CD8-positive, alpha-beta memory T cell (primary cell): Measurements from ENCODE around the gene SLC35F5. TPM values are rescaled to one million over a fixed set of nuclear protein-coding genes. Genes with fewer than 3 reads are reported as not detected.
"Not testable (repeated sequence)": the region's sequence is repeated elsewhere in the genome, so short reads cannot be mapped to it uniquely, and the experiment has no call there.

Experiments used
- CTCF ChIA-PET: fragments of 350-600 bp; sonication (Branson Sonifier 250); formaldehyde crosslinking; loops from one replicate; lab custom pipeline; 2021; ENCODE audit warnings: antibody characterized with exemption; lab: Charles Lee
- POLR2A ChIA-PET: fragments of 350-600 bp; sonication (Branson Sonifier 250); formaldehyde crosslinking; loops from one replicate; lab custom pipeline; 2021; ENCODE audit warnings: antibody characterized with exemption; lab: Charles Lee
- DNase-seq, 5 donors: peaks; one replicate each; pipeline versions ENCODE4 v3.0.0 to v3.0.0-alpha.2; 2020 to 2022; ENCODE audit warnings: mixed read lengths in 1 of 5
- H3K27ac ChIP-seq: one replicate; pipeline ENCODE4 v1.7.0; 2013; ENCODE audit warnings: low read depth, mild to moderate bottlenecking, low read length, moderate library complexity
- H3K27me3 ChIP-seq: 2 replicates; pipeline ENCODE4 v1.7.0; 2013; ENCODE audit warnings: low read length, mild to moderate bottlenecking; ENCODE audit not compliant: insufficient read depth, poor library complexity, severe bottlenecking
- H3K36me3 ChIP-seq: 2 replicates; pipeline ENCODE4 v1.7.0; 2013; ENCODE audit warnings: mild to moderate bottlenecking, low read length, moderate library complexity; ENCODE audit not compliant: insufficient read depth
- H3K4me1 ChIP-seq: 2 replicates; pipeline ENCODE4 v1.7.0; 2013; ENCODE audit warnings: mild to moderate bottlenecking, low read length, moderate library complexity; ENCODE audit not compliant: insufficient read depth
- H3K4me3 ChIP-seq: 2 replicates; pipeline ENCODE4 v1.7.0; 2013; ENCODE audit warnings: mild to moderate bottlenecking, low read length
- H3K9me3 ChIP-seq: 2 replicates; pipeline ENCODE4 v1.7.0; 2013; ENCODE audit warnings: mild to moderate bottlenecking, low read length
- H3K27ac Mint-ChIP-seq, 8 donors: one replicate each; pipeline ENCODE4 v1.8.0; 2020 to 2021; ENCODE audit warnings: mixed read lengths in 8 of 8, mild to moderate bottlenecking in 6 of 8, inconsistent platforms in 3 of 8, moderate library complexity in 3 of 8
- H3K27me3 Mint-ChIP-seq, 2 donors: one replicate each; pipeline ENCODE4 v1.8.0; 2020 to 2021; ENCODE audit warnings: mixed read lengths in 2 of 2, mild to moderate bottlenecking in 1 of 2, moderate library complexity in 1 of 2
- H3K36me3 Mint-ChIP-seq, 3 donors: one replicate each; pipeline ENCODE4 v1.8.0; 2020 to 2021; ENCODE audit warnings: mixed read lengths in 3 of 3, inconsistent platforms in 1 of 3, mild to moderate bottlenecking in 1 of 3
- H3K4me1 Mint-ChIP-seq, 3 donors: one replicate each; pipeline ENCODE4 v1.8.0; 2020 to 2021; ENCODE audit warnings: mixed read lengths in 3 of 3, inconsistent platforms in 1 of 3, mild to moderate bottlenecking in 1 of 3
- H3K4me3 Mint-ChIP-seq, 7 donors: one replicate each; pipeline ENCODE4 v1.8.0; 2020 to 2021; ENCODE audit warnings: mixed read lengths in 7 of 7, mild to moderate bottlenecking in 6 of 7, moderate library complexity in 4 of 7, inconsistent platforms in 2 of 7
- H3K9me3 Mint-ChIP-seq, 5 donors: one replicate each; pipeline ENCODE4 v1.8.0; 2020 to 2022; ENCODE audit warnings: mixed read lengths in 5 of 5, mild to moderate bottlenecking in 3 of 5, moderate library complexity in 2 of 5, inconsistent platforms in 1 of 5
- polyA plus RNA-seq: library from polyadenylated mRNA; unstranded; fragments of 300-500 nt; fragmentation: Illumina TruSeq; gene quantifications from one replicate; pipeline ENCODE4 v1.2.3, GENCODE V29; 2021
- total RNA-seq, 2 experiments: library from RNA; stranded (reverse); gene quantifications; one replicate each; pipeline ENCODE4 v1.2.3, GENCODE V29; 2021

Gene SLC35F5
- total and polyA plus RNA-seq, 3 experiments from 2014 or later = 5.3 to 30.8 (median 28.8) TPM

GRCh38 chr2:113686537-113686936 lies 69.9 kb downstream of the SLC35F5 start:
- no peak overlapping the region for H3K27ac Mint-ChIP-seq
- ChIA-PET CTCF (interaction anchor here (1.5 kb wide), 1 partner anchor 13 kb away, joined by 6 read pairs; no protein-coding TSS in a partner anchor), POLR2A (no interaction called here)

GRCh38 chr2:113685471-113685870 lies 71.0 kb downstream of the SLC35F5 start:
- ChIA-PET CTCF (no interaction called here), POLR2A (no interaction called here)
- no peaks in the 10 kb centered on the region for H3K36me3 ChIP-seq
- no peak for DNase-seq
- no peaks in the 10 kb centered on the region for H3K9me3 ChIP-seq
- Mint-ChIP-seq H3K27me3 (no peaks in the 10 kb centered on the region), H3K9me3 (no peaks in the 10 kb centered on the region), H3K27ac (no peak overlapping the region), H3K4me1 (peaks cover 0 to under 1% (median 0%) of the 10 kb centered on the region in 3 donors), H3K4me3 (no peak overlapping the region), H3K36me3 (peaks cover 0 to 5% (median 0%) of the 10 kb centered on the region in 3 donors)
- no peak overlapping the region for H3K4me3 ChIP-seq
- H3K27ac ChIP-seq = no peak overlapping the region
- H3K27me3 ChIP-seq = no peaks in the 10 kb centered on the region
- H3K4me1 ChIP-seq = no peaks in the 10 kb centered on the region

More at GRCh38 chr2:113686537-113686936, 69.9 kb downstream of the SLC35F5 start:
- Histone ChIP-seq H3K36me3 (no peaks in the 10 kb centered on the region), H3K4me1 (no peaks in the 10 kb centered on the region), H3K4me3 (no peak overlapping the region), H3K27me3 (no peaks in the 10 kb centered on the region), H3K9me3 (no peaks in the 10 kb centered on the region), H3K27ac (no peak overlapping the region)
- DNase-seq = no peak
- Mint-ChIP-seq H3K36me3 (peaks cover 0 to 5% (median 0%) of the 10 kb centered on the region in 3 donors), H3K4me1 (peaks cover 0 to 6% (median 0%) of the 10 kb centered on the region in 3 donors), H3K4me3 (no peak overlapping the region), H3K9me3 (no peaks in the 10 kb centered on the region), H3K27me3 (no peaks in the 10 kb centered on the region)

DNA sequence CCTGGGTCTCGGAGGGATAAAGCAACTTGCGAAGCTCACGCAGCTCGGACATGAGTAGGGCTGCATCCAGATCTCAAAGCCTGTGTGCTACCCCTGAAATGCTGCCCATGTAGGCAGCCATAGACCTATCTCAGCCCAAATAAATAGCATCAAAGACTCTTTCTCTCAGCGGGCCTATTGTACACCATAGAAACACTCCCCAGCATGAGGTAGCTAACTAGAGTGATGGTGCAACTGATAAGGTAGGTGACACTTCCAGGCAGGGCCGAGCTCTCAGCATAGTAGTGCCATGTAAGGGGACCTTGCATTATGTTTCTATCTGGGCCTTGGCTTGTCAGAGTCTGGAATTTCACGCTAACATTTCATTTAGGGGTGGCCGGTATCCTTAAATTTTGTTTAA lies 77.0 kb downstream of the SLC35F5 start:
- Mint-ChIP-seq H3K36me3 (peaks cover 0 to 5% (median 0%) of the 10 kb centered on the region in 3 donors), H3K4me1 (peaks cover 9 to 10% (median 10%) of the 10 kb centered on the region in 3 donors), H3K9me3 (no peaks in the 10 kb centered on the region), H3K27me3 (peaks cover 0 to 5% of the 10 kb centered on the region in 2 donors), H3K4me3 (no peak overlapping the region), H3K27ac (peak overlapping the region in 1 of 8 donors; percentile 25)
- Histone ChIP-seq H3K27me3 (no peaks in the 10 kb centered on the region), H3K36me3 (no peaks in the 10 kb centered on the region), H3K9me3 (no peaks in the 10 kb centered on the region), H3K27ac (no peak overlapping the region), H3K4me3 (no peak overlapping the region), H3K4me1 (no peaks in the 10 kb centered on the region)
- DNase-seq = peak in 2 of 5 donors; percentile 6 to 31
- ChIA-PET POLR2A (interaction anchor here (0.7 kb wide), 1 partner anchor 16 kb away, joined by 3 read pairs; no protein-coding TSS in a partner anchor), CTCF (interaction anchor here (0.8 kb wide), 1 partner anchor 21 kb away, joined by 3 read pairs; no protein-coding TSS in a partner anchor)

DNA sequence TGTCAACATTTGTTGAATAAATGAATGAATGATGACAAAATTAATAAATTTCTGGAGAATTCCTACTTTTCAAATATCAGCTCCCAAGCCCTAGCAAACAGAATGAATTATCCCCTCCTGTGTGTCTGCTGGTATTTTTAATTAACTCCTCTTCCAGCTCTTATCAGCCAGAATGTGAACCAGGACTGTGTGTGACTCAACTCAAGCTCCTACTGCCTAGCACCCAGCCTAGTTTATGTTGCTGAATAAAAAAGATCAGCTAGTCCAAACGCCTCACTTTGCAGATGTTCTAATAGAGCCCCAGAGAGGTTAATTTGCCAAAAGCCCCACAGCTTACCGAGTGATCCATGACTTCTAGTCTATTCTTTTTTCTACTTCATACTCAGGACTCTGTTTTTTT lies 79.1 kb downstream of the SLC35F5 start:
- Mint-ChIP-seq H3K4me1 (peaks cover 9 to 10% (median 10%) of the 10 kb centered on the region in 3 donors), H3K4me3 (no peak overlapping the region), H3K9me3 (no peaks in the 10 kb centered on the region), H3K36me3 (peaks cover 0 to 8% (median 0%) of the 10 kb centered on the region in 3 donors), H3K27me3 (peaks cover 0 to 5% of the 10 kb centered on the region in 2 donors), H3K27ac (no peak overlapping the region)
- Histone ChIP-seq H3K9me3 (no peaks in the 10 kb centered on the region), H3K4me1 (no peaks in the 10 kb centered on the region), H3K36me3 (no peaks in the 10 kb centered on the region), H3K27ac (no peak overlapping the region), H3K4me3 (no peak overlapping the region), H3K27me3 (no peaks in the 10 kb centered on the region)
- POLR2A ChIA-PET = no interaction called here
- no peak for DNase-seq
- CTCF ChIA-PET = no interaction called here

DNA sequence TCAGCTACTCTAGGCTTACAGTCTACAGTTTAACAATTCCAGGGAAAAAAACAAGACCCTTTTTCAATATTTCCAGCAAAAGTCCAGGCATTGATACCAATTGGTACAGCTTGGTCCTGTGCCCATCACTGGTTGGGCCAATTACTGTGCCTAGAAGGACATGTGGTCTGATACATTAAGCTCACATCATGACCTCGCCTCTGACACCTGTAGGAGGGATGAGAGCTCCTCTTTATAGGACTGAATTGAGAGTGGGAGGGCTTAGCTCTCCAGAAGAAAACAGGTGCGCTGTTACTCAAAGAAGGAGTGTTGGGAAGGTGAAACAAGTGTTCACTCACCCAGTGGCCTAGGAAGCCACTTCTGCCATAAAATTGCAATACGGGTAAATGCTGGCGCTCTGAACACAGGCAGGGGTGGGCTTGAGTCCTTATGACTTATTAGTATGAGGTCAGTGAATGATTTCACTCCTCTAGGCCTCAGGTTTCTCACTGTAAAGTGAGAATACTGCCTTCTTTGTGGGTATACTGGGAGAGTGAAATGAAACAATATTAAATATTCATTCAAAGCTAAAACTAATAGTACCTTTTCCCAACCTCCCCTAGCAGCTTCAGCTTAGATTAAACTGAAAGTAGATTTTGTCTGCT lies 79.7 kb downstream of the SLC35F5 start:
- no peaks in the 10 kb centered on the region for H3K36me3 ChIP-seq
- H3K27ac Mint-ChIP-seq = no peak overlapping the region
- POLR2A ChIA-PET = no interaction called here
- no peak overlapping the region for H3K27ac ChIP-seq
- H3K4me1 ChIP-seq = no peaks in the 10 kb centered on the region
- H3K4me3 Mint-ChIP-seq = no peak overlapping the region
- no peak for DNase-seq
- peaks cover 9 to 10% (median 10%) of the 10 kb centered on the region in 3 donors for H3K4me1 Mint-ChIP-seq
- no peak overlapping the region for H3K4me3 ChIP-seq
- H3K36me3 Mint-ChIP-seq = peaks cover 0 to 3% (median 0%) of the 10 kb centered on the region in 3 donors
- H3K27me3 ChIP-seq = no peaks in the 10 kb centered on the region
- peaks cover 0 to 5% of the 10 kb centered on the region in 2 donors for H3K27me3 Mint-ChIP-seq
- no peaks in the 10 kb centered on the region for H3K9me3 Mint-ChIP-seq
- CTCF ChIA-PET = no interaction called here
- H3K9me3 ChIP-seq = no peaks in the 10 kb centered on the region

GRCh38 chr2:113675875-113676274 lies 80.6 kb downstream of the SLC35F5 start:
- Mint-ChIP-seq H3K4me3 (no peak overlapping the region), H3K27me3 (peaks cover 0 to 5% of the 10 kb centered on the region in 2 donors), H3K27ac (no peak overlapping the region), H3K9me3 (no peaks in the 10 kb centered on the region), H3K36me3 (peaks cover 0 to 3% (median 0%) of the 10 kb centered on the region in 3 donors), H3K4me1 (peaks cover 9 to 10% (median 10%) of the 10 kb centered on the region in 3 donors)
- Histone ChIP-seq H3K4me3 (no peak overlapping the region), H3K9me3 (no peaks in the 10 kb centered on the region), H3K4me1 (no peaks in the 10 kb centered on the region), H3K36me3 (no peaks in the 10 kb centered on the region), H3K27me3 (no peaks in the 10 kb centered on the region), H3K27ac (no peak overlapping the region)
- ChIA-PET CTCF (no interaction called here), POLR2A (no interaction called here)
- no peak for DNase-seq

DNA sequence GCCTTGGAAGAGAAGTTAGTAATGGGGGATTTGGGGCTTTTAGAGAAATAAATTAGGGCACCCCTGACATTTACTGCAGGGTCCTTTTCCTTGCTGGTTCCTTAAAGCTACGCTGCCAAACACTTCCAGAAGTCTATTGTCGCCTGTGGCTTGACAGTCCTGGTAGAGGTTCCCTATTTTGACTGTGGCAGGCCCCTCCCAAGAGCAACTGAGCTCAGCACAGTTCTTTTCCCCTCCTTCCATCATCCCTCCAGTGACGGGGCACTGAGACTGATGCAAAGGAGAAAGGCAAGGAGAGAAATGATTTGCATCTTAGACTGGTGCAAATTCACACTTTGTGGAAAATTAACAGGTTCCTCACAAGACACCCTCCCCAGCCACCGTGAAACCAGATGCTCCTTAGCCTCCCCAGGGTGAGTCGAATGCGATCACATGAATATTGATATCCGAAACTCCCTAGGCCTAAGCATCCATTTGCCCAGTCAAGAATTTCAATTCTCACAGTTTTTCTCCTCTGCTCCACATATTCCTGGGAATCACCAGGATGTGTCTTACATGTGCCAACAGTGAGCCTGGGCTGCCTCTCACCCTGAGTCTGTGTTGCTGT lies 84.0 kb downstream of the SLC35F5 start:
- H3K27ac Mint-ChIP-seq = no peak overlapping the region
- peaks cover 0 to 6% of the 10 kb centered on the region in 2 donors for H3K27me3 Mint-ChIP-seq
- ChIA-PET CTCF (no interaction called here), POLR2A (no interaction called here)
- no peaks in the 10 kb centered on the region for H3K4me1 Mint-ChIP-seq
- H3K27ac ChIP-seq = no peak overlapping the region
- peaks cover 0 to 3% (median 0%) of the 10 kb centered on the region in 3 donors for H3K36me3 Mint-ChIP-seq
- no peak overlapping the region for H3K4me3 ChIP-seq
- no peaks in the 10 kb centered on the region for H3K36me3 ChIP-seq
- no peaks in the 10 kb centered on the region for H3K4me1 ChIP-seq
- no peak for DNase-seq
- H3K9me3 ChIP-seq = no peaks in the 10 kb centered on the region
- H3K27me3 ChIP-seq = no peaks in the 10 kb centered on the region
- no peaks in the 10 kb centered on the region for H3K9me3 Mint-ChIP-seq
- no peak overlapping the region for H3K4me3 Mint-ChIP-seq

DNA sequence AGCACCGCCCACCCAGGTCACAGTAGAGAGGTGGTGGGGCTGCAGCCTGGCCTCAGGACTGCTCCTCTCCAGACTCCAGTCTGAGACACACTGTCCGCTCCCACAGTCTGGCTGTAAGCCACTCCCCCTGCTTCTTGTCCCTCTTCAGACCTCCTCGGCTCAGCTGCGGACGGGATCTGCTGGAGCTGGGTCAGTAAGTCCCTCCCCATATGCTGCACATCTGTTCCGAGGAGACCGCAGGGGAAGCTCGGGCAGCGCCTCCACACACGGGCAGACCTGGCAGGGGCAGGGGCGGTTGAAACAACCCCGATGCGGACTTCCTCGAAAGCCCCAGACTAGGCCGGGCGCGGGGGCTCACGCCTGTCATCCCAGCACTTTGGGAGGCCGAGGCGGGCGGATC lies 87.4 kb downstream of the SLC35F5 start:
- H3K4me3 ChIP-seq, H3K36me3 ChIP-seq, H3K27ac ChIP-seq, H3K4me1 Mint-ChIP-seq, DNase-seq, POLR2A ChIA-PET, H3K27ac Mint-ChIP-seq, H3K4me3 Mint-ChIP-seq, CTCF ChIA-PET, H3K9me3 Mint-ChIP-seq, H3K36me3 Mint-ChIP-seq, H3K27me3 Mint-ChIP-seq, H3K27me3 ChIP-seq, H3K9me3 ChIP-seq, H3K4me1 ChIP-seq: not testable (repeated sequence)
